NCI-H187 (cell line): ENCODE data around the gene DENND1A.

Source experiments
- DNase-seq, 2 experiments: peaks; one replicate each; lab custom pipeline; 2025; lab: John Stamatoyannopoulos, UW

The DENND1A gene

DNA sequence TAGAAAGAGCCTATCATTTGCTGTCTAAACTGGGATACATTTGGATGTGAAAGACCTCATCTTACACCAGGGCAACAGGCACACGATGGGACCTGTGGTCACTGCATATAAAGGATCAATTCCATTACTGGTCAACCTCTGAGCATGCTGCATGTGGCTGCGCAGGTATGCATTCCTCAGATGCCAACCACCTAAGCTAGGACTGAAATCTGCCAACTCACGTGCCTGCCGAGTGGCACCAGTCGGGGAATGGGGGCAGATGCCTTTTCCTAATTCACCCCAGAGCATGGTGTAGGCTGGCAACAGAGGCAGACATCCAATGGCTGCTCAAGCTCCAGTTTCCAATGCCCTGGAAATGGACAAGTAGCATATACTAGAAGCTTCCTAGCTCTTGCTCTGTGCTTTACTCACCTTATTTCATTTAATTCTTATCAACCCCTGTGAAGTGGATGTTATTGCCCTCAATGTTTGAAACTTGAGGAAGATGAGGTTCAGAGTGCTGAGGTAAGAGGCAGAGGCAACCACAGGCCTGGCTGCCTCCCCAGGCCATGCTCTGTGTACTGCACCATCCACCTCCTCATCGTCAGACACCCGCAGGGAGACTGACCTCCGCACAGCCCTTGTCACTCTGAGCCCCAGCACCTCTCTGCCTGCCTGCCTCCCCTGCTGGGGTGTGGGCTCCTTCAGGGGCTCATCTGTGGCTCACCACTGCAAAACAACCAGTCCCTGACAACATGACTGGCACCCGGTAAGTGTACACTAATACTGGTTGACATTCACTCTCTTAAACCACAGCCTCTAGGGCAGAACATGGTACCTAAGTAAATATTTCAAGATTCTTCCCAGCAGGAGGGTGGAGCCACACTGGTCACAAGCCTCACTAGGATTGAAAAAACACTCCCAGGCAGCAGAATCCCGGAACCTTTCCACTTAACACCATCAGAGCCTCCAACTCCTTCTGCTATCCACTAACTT lies 345.4 kb downstream of the DENND1A start:
- DNase-seq: peak in 1 of 2 experiments; percentile 17

DNA sequence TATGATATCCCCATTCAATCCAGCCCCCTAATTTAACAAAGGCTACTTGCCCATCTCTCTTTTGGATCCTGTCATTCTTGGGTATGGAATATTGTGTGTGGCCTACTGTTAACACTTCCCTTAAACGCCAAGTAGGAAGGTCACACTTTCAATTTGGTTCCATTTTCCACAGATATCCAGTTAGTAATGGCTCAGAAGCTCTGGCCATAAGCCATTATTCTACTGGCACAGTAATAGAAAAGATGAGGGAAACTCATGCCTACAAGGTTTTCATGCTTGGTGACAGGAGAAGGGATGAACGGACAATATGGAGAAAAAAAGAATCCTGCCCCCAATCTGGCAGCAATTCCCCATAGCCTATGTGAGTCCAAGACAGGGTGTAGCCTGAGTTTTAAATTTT lies 346.3 kb downstream of the DENND1A start:
- no peak for DNase-seq

DNA sequence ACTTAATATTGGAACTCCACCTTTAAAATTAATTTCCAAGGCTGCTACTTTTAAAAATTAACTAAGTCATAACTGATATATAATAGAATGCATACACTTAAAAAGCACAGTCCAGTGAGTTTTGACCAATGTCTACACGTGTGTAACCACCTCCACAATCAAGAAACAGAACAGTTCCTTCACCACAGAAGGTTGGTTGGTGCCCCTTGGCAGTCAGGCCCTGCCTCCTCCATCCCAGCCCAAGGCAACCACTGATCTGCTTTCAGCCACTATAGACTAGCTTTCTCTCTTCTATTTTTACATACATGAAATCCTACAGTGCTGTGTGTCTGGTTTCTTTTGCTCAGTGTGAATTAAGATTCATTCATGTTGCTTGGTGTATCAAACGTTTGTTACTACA lies 358.7 kb downstream of the DENND1A start:
- no peak for DNase-seq

DNA sequence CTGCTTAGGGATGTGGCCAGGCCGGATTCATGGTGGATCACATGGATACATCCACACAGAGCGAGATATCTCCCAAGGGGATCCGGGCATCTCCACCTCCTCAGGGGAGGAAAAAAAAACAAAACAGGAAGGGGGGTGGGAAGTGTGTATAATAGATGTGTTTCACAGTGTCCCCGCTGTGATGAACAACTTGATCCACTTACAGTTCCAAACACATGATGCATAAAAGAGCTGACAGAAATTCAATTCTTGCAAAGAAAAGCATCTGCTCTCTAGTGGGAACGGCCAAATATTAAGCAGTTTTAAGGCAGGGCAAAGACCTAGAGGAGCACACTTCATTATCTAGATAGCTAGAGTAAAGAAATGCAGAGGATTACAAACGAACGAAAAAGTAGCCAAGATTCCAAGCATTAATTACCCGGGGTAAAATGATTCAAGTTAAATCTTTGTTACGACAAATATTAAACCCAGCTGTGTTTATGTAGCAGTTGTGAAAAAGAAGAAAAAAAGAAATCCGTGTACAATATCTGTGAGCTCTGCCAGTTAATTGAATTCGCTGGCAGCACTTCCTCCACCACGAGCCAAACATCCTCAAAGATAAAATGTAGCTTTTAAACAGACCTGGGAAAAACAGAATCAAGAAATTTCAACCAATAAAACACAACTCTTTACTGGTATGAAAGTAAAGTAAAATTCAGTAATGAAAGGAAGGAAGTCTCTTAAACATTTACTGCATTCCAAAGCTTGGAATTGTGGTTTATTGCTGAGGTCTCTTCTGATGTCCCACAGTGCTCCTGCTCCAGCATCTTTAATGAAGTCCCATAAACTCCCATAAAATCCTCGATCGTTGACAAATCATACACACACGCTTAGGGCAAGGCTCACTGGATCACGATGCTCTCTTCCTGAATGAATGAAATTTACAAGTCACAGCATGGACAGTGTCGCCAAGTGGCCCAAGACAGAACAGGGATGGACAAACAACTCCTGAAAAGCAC lies 360.9 kb downstream of the DENND1A start:
- DNase-seq: peak; percentile 43 to 57

DNA sequence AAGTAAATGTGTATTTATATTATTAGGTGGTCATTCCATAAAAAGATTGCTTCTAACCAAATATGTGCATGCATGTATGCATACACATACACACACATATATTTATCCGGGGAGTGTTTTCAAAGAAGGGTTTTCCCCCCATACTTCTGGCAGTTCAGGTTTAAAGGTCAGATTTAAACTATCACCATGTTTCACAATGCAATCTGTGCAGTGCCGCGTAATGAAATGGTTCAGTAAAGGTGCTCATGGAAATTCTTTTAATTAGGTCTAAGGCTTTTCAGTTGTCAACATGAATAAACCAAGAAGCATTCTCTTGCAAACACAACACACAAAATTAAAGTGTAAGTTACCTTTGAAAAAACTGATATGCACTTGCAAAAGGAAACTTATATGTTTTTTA lies 362.9 kb downstream of the DENND1A start:
- DNase-seq: no peak

DNA sequence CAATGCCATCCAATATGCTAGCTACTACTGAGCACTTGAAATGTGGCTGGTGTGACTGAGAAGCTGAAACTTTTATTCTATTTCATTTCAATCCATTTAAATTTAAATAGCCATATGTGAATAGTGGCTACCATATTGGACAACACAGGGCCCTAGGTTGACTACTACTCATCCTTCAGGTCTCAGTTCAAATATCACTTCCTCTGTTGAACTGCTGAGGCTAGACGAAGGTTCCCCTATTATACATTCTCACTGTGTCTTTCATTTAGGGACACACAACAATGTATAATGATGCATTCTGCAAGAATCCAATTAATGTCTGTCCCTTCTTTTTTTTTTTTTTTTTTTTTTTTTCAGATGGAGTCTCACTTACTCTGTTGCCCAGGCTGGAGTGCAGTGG lies 365.3 kb downstream of the DENND1A start:
- DNase-seq: no peak

DNA sequence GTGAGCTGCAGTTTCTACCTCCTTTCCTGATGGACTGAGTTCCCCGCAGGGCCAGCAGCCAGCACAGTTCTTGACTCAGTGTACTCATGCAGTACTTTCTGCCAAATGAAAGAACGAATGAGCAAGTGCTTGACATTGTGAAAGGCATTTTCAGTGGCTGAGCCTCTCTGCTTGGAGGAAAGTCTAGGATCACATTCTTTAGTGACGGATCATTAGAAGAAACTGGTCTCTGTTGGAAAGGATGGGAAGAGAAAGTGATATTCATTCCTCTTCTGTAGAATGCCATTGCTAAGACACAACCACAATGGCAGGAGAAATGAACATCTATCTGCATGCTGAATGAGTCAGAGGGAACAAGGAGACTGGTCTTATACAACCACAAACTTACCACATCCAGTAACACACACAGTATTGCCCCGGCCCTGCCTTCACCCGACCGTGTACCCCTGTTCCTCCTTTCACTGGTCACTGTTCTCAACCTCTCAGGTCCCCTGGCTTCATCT lies 367.0 kb downstream of the DENND1A start:
- DNase-seq: no peak

DNA sequence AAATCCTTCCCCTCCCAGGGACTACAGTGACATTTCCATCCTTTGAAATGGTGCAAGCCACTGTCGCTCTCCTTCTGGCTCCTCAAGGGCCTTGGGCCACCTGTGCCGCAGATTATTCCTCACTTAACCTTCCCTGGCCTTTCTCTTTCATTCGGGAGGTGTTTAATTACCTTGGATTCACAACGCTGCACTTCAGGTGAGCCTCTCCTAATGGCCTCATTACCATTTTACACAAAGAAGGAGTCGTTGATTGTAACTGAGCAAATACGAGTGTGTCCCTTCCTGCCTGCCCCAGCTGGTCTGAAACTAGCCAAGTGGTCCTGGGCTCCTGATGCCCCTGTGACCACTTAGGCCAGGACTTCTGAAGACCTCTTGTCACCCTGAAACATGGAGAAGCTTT lies 368.9 kb downstream of the DENND1A start:
- DNase-seq: peak; percentile 36 to 37

DNA sequence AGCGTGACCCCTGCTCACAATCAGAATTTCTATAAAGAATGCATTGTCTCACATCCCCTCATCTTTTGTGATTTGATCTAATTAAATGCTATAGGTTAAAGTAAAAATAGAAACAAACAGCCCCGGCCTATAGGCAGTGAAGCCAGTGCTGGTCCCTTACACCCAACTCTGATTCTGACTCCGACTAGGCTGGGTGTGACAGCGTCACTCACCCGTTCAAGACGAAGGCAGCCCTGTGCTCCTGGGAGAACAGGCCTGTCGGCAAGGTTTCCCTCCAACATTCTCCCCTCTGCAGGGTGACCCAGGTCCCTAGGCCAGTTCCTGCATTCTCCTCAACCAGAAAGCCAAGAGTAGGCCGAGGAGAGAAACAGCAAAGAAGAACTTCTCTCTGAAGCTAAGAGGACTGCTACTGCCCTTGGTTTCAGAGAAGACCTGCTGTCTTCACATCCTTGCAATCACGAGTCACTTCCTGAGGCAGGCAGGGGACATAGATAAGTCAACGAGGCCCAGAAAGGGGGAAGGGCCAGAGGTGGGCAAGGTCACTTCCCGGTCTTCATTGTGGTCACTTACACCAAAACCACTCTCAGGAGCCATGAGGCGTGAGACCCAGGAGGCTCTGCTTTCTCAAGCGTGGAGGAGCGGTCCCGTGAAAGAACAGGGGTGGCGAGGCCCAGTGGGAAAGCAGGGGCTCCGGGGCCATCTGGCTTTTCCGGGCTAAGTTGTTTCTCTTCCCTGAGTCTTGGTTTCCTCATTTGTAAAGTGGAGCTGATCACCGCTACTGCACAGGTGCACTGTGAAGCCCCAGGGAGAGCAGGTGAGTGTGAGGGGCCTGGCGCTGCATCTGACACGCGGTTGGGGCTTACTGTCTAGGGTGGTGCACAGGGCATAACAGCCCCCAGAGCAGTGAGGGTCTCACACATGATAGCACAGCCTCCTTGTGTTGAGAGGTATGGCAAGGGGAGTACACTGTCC lies 373.2 kb downstream of the DENND1A start:
- no peak for DNase-seq

DNA sequence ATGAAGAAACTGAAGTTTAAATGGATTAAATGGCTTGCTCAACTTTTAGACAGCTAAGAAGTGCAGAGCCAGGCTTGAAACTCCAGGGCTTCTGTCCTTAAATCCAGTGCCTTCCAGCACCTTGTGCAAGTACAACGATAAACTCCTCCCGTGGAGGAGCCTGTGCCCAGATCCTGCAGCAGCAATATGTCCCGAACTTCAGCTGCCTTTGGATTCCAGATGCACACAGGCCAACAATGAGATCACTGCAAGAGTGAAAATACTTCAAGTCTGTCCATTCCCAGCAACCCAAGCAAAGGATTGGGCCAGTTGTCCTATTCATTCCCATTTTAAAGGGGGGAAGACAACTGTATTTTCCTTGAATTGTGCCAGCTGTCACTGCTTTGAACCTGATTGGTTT lies 374.3 kb downstream of the DENND1A start:
- no peak for DNase-seq

DNA sequence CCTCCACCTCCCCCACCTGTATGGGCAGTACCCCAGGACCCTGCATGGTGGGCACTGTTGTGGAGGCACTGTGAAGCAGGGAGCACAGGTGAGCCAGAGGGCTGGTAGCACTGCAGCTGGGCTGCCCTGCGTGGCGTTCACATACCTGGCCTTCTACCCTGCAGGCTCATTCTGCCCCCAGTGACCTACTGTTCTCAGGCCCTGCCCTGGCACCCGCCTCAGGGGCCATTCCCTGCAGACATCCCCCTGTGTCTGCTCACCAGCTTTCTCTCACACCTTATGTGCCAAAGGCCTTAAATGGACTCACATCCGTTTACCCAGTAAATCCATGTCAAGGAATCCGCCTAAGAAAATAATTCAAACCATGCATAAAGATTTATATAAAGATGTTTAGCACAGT lies 377.4 kb downstream of the DENND1A start:
- no peak for DNase-seq

DNA sequence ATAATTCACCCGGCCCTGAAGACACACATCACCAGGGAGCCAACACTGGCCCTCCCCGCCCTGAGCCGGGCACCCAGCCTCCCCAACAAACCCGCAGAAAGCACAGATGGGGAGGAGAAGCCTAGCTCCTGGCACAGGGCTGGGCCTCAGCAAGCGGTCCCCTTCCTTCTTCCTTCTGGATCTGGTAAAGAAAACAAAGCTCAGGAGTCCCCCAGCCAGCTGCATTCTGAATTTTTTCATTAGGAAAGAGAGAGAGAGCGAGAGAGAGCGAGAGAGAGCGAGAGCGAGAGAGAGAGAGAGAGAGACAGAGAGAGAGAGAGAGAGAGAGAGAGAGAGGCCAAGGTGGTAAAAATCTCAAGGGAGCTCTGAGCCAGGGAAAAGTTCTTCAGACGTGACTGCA lies 378.2 kb downstream of the DENND1A start:
- DNase-seq: no peak

DNA sequence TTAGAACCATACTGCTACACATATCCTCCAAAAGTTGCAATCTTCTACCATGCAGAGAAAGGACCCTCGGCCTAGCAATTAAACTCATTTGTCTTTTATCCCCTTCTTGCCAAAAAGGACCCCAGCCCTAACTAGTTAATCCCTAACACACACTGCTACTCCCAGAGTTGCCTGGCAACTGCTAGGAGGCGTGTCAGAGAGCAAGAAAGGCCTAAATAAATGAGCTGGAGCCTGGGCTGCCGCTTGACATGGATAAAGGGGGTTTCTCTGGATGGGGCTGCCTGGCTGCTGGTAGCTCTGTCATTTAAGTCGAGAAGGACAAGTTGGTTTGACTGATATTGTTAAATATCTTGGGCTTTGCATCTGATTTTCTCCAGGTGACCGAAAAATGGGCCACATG lies 379.1 kb downstream of the DENND1A start:
- no peak for DNase-seq

DNA sequence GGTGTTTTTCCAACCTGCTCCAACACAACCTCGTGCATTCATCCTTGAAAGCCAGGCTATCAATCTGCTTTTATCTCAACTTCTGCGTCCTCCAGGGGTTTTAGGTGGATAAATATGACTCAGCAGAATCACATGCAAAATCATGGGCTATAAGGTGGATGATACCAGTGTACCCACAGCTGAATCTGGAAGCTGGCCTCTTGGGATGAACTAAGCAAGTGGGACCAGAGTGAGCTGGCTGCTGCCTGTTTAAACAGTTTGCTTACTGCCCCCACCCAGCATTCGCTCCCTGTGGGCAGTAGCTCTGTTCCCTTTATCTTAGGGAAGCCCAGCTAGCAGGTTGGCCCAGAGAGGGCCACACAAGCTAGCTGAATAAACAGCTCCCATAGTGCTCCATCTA lies 379.9 kb downstream of the DENND1A start:
- no peak for DNase-seq

DNA sequence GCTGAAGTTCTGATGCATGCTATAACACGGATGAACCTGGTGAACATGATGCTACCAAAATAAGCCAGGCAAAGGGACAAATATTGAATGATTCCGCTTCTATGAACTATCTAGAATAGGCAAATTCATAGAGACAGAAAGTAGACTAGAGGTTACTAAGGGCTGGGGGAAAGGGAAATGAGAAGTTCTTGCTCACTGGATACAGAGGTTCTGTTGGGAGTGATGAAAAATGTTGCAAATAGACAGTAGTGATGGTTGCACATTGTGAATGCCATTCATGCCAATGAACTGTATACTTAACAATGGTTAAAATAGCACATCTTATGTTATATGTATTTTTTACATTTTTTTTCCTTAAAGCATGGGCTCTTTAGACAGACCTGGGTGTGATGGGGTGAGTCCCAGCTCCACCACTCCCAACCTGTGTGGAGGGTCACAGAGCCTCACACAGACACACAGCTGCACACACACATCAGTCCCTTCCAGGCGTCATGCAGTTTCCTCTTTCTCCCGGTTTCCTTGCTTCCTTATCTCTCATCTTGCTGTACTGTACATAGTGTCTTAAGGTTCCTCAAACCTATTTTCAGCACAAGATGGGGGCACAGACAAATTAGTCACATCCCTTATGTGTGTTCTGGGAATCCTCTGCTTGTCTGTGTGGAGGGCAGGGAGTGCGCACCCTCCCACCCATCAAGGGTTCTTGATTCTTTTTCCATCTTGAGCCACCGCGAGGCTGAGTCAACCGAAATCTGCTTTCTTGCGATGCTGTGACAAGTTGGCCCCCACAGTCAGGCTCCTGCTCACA lies 381.0 kb downstream of the DENND1A start:
- DNase-seq: no peak

DNA sequence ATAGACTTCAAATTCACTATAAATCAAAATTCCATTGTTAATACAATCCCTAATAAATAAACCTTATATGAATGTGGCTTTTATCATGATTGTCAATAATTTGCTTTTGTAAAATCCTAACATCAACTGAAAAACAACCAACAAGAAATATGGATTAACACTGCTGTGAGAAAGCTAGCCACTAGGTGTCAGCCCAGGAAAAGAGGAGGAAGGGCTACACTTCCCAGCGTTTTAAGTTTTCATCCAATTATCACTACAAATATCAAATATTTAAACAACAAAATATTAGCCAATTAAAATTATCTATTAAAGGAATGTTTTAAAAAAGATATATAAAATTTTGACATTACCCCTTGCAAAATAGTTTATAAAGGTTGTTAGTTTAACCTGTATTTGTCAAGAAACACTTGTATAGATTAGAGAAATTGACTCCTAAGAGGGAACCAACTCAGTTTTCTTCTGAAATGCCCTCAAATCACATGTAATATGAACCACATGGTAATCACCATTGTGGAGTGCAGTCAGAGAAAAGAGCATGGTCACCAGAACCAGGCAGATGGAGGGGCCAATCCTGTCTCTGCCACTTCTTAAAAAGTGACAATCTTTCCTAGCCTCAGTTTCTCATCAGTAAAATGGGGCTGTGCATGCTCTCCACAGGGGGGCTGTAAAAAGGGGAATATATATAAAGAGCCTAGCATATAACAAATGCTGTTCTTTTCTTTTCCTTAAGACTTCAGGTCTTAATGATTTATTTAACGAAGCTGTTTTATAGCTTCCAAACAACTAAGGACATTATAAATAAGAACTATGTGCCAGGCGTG lies 385.7 kb downstream of the DENND1A start:
- DNase-seq: no peak

DNA sequence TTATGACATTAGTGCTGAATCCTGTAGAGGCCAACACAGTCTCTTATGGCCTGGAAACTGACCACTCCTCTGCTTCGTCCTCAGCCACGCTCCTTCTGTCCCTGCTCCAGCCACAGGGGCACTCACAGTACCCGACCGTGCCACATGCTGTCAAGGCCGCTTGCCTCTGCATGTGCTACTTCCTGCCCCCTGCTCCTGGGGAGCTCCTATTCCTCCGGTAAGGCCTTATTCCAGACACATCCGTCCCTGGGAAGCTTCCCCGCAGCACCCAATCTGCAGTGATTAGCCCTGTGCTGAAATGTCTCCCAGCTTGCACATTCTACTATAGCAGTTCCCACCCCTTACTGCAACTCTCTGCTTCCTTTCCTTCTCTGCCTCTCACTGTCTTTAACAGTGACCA lies 386.4 kb downstream of the DENND1A start:
- no peak for DNase-seq

DNA sequence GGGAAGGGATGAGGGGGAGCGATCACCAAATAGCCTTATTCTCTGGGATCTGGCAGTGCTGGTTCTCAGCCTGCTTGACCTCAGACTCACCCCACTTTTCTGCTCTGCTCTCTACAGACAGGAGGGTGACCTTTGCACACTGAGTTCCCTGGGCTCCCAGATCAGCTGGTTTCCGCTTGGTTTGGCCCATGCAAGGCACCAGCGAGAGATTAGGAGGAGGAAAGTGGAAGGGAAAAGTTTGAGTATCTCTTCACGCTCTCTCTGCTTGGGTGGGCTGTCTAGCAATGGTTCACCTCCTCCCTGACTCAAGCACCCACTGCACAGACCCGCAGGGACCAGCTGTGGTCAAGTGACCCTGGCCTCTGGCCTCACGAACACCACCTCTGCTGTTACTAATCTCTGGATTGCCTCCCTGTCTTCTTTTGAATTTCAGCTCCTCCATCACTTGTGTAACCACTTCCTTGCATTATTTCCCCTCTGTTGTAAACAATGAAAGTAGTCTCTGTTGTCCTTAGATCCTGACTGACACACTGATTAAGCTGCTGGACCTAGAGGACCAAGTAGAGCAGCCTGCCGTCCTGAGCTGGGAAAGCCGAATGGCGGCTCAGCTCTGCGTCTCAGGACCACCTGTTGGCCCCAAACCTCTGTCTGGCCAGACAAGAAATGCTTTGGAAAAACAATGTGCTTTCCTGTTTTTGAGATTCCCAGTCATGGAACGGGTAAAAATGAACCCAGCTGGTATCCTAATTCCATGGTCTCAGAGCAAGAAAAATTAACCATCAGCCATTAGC lies 387.3 kb downstream of the DENND1A start:
- DNase-seq: no peak

DNA sequence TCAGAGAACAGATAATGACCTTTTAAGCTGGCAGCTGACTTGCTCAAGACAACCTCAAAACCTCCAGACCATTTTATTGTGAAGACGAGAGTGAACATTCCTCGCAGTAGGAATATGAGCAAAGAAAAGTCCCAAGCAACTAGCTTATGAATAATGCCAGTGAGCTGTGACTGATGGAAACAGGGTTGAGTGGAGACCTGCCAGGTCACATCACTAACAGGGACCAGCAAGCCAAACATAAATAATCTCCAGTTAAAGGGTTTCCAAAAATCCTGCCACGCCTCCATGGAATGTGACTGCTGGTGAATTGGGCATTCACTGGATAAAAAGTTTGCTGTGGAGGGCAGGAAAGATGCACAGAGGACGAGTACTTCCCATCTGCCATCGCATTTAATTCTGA lies 388.5 kb downstream of the DENND1A start:
- no peak for DNase-seq
